Activated T-helper 1 cell treated with anti-CD3 and anti-CD28 coated beads, Interleukin-12 subunit alpha, Interleukin-12 subunit beta, Interleukin-2, Interleukin-4 antibody, amounts not matched to agents 30 ng/mL and 10 ng/mL and 1 ng/mL, durations not matched to agents 14 hours and 24 hours and 36 hours (primary cell): ENCODE data around the gene PEX10. TPM values are rescaled to one million over a fixed set of nuclear protein-coding genes. Genes with fewer than 3 reads are reported as not detected.
A peak's percentile ranks its signal among the peaks of the same experiment; 100 is the strongest.

Experiments
- DNase-seq: peaks from one replicate; pipeline ENCODE4 v3.0.0; 2021; ENCODE audit warnings: low spot score
- H3K27ac Mint-ChIP-seq: one replicate; pipeline ENCODE4 v1.8.0; 2021; ENCODE audit warnings: mild to moderate bottlenecking, mixed read lengths
- H3K27me3 Mint-ChIP-seq: one replicate; pipeline ENCODE4 v1.8.0; 2022; ENCODE audit warnings: mild to moderate bottlenecking, moderate library complexity, mixed read lengths; ENCODE audit not compliant: insufficient read depth
- H3K36me3 Mint-ChIP-seq: one replicate; pipeline ENCODE4 v1.8.0; 2021; ENCODE audit warnings: low read depth, mixed read lengths
- H3K4me1 Mint-ChIP-seq: one replicate; pipeline ENCODE4 v1.8.0; 2021; ENCODE audit warnings: low read depth, mixed read lengths
- H3K4me3 Mint-ChIP-seq: one replicate; pipeline ENCODE4 v1.8.0; 2021; ENCODE audit warnings: mild to moderate bottlenecking, moderate library complexity, mixed read lengths
- H3K9me3 Mint-ChIP-seq: one replicate; pipeline ENCODE4 v1.8.0; 2021; ENCODE audit warnings: mixed read lengths
- intact Hi-C: fragments of 100-400 bp; cut with micrococcal nuclease; formaldehyde crosslinking; loops from one replicate; pipeline ENCODE4 v1.15.1; 2024
- total RNA-seq: library from RNA; stranded (reverse); gene quantifications from 2 replicates; pipeline ENCODE4 v1.2.3, GENCODE V29; 2022

PEX10 gene
- total RNA-seq, 1 donor from 2014 or later: 24.0 TPM

GRCh38 chr1:2385606-2386280 is 26.6 kb downstream of the PEX10 start:
- no peak overlapping the region for H3K4me3 Mint-ChIP-seq
- intact Hi-C loops: loop anchor here (10.0 kb wide), 1 partner anchor 91 kb away; no protein-coding TSS in a partner anchor

GRCh38 chr1:2384941-2385481 is 27.4 kb downstream of the PEX10 start:
- no peak for DNase-seq
- intact Hi-C loops: loop anchor here (10.0 kb wide), 1 partner anchor 90 kb away; no protein-coding TSS in a partner anchor

More at GRCh38 chr1:2385606-2386280, 26.6 kb downstream of the PEX10 start:
- no peak for DNase-seq
- Mint-ChIP-seq H3K9me3 (no peaks in the 10 kb centered on the region), H3K4me1 (peaks cover 8% of the 10 kb centered on the region), H3K27ac (no peak overlapping the region), H3K27me3 (no peaks in the 10 kb centered on the region), H3K36me3 (no peaks in the 10 kb centered on the region)

GRCh38 chr1:2384130-2384860 is 28.1 kb downstream of the PEX10 start:
- no peak overlapping the region for H3K27ac Mint-ChIP-seq
- no peaks in the 10 kb centered on the region for H3K9me3 Mint-ChIP-seq
- no peak overlapping the region for H3K4me3 Mint-ChIP-seq
- DNase-seq: no peak
- no peaks in the 10 kb centered on the region for H3K27me3 Mint-ChIP-seq
- no peaks in the 10 kb centered on the region for H3K4me1 Mint-ChIP-seq
- no peaks in the 10 kb centered on the region for H3K36me3 Mint-ChIP-seq
- intact Hi-C loops: loop anchor here (10.0 kb wide), 1 partner anchor 89 kb away; no protein-coding TSS in a partner anchor

More at GRCh38 chr1:2384941-2385481, 27.4 kb downstream of the PEX10 start:
- Mint-ChIP-seq H3K9me3 (no peaks in the 10 kb centered on the region), H3K36me3 (no peaks in the 10 kb centered on the region), H3K27ac (no peak overlapping the region), H3K4me1 (peaks cover 3% of the 10 kb centered on the region), H3K27me3 (no peaks in the 10 kb centered on the region), H3K4me3 (no peak overlapping the region)

GRCh38 chr1:2383576-2383975 is 28.8 kb downstream of the PEX10 start:
- no peak overlapping the region for H3K4me3 Mint-ChIP-seq
- no peak for DNase-seq
- intact Hi-C loops: loop anchor here (10.0 kb wide), 1 partner anchor 89 kb away; no protein-coding TSS in a partner anchor
- H3K4me1 Mint-ChIP-seq: no peaks in the 10 kb centered on the region
- no peaks in the 10 kb centered on the region for H3K9me3 Mint-ChIP-seq
- H3K27ac Mint-ChIP-seq: no peak overlapping the region
- H3K36me3 Mint-ChIP-seq: no peaks in the 10 kb centered on the region
- H3K27me3 Mint-ChIP-seq: no peaks in the 10 kb centered on the region

GRCh38 chr1:2382621-2383361 is 29.6 kb downstream of the PEX10 start:
- Mint-ChIP-seq H3K4me3 (no peak overlapping the region), H3K36me3 (no peaks in the 10 kb centered on the region), H3K9me3 (no peaks in the 10 kb centered on the region), H3K4me1 (no peaks in the 10 kb centered on the region), H3K27ac (no peak overlapping the region), H3K27me3 (no peaks in the 10 kb centered on the region)
- intact Hi-C loops: loop anchor here (1.0 to 10.0 kb wide), 2 partner anchors 9 to 88 kb away; partner anchors contain the start of genes MORN1 and RER1
- no peak for DNase-seq

- Mint-ChIP-seq H3K4me3 (no peak overlapping the region), H3K27ac (no peak overlapping the region), H3K36me3 (no peaks in the 10 kb centered on the region), H3K27me3 (no peaks in the 10 kb centered on the region), H3K9me3 (no peaks in the 10 kb centered on the region), H3K4me1 (no peaks in the 10 kb centered on the region)
- DNase-seq: peak; percentile 67
- intact Hi-C loops: loop anchor here (1.0 to 10.0 kb wide), 4 partner anchors 9 to 187 kb away; partner anchors contain the start of genes MORN1 and RER1
Observed at GRCh38 chr1:2381741-2382620, 30.4 kb downstream of the PEX10 start.

GRCh38 chr1:2380816-2381591 is 31.4 kb downstream of the PEX10 start:
- intact Hi-C loops: loop anchor here (1.0 to 10.0 kb wide), 3 partner anchors 86 to 186 kb away; no protein-coding TSS in a partner anchor
- Mint-ChIP-seq H3K4me1 (no peaks in the 10 kb centered on the region), H3K9me3 (no peaks in the 10 kb centered on the region), H3K36me3 (no peaks in the 10 kb centered on the region), H3K27me3 (no peaks in the 10 kb centered on the region), H3K4me3 (no peak overlapping the region), H3K27ac (no peak overlapping the region)
- no peak for DNase-seq

- Mint-ChIP-seq H3K27ac (no peak overlapping the region), H3K36me3 (no peaks in the 10 kb centered on the region), H3K9me3 (no peaks in the 10 kb centered on the region), H3K4me3 (no peak overlapping the region), H3K4me1 (no peaks in the 10 kb centered on the region), H3K27me3 (no peaks in the 10 kb centered on the region)
- no peak for DNase-seq
- intact Hi-C loops: loop anchor here (10.0 kb wide), 1 partner anchor 85 kb away; no protein-coding TSS in a partner anchor
Observed at GRCh38 chr1:2379733-2380404, 32.5 kb downstream of the PEX10 start.

GRCh38 chr1:2378956-2379732 is 33.2 kb downstream of the PEX10 start:
- Mint-ChIP-seq H3K27me3 (no peaks in the 10 kb centered on the region), H3K9me3 (no peaks in the 10 kb centered on the region), H3K36me3 (no peaks in the 10 kb centered on the region), H3K4me1 (no peaks in the 10 kb centered on the region), H3K27ac (no peak overlapping the region), H3K4me3 (no peak overlapping the region)
- intact Hi-C loops: no loop called here
- no peak for DNase-seq

GRCh38 chr1:2378441-2378851 is 33.9 kb downstream of the PEX10 start:
- DNase-seq: no peak
- Mint-ChIP-seq H3K36me3 (no peaks in the 10 kb centered on the region), H3K4me3 (no peak overlapping the region), H3K27ac (no peak overlapping the region), H3K4me1 (no peaks in the 10 kb centered on the region), H3K9me3 (no peaks in the 10 kb centered on the region), H3K27me3 (no peaks in the 10 kb centered on the region)
- intact Hi-C loops: no loop called here
